Sigmoid colon (tissue), 4 donors: ENCODE data around the gene LRCH4.

ENCODE experiments used
- EP300 ChIP-seq, 4 donors: sonication (generic); formaldehyde crosslinking; IDR thresholded peaks; one replicate each; pipeline ENCODE4 v1.6.1; 2017; ENCODE audit warnings: antibody characterized with exemption in 4 of 4
- POLR2A ChIP-seq, 2 donors: fragments of 450-650 bp; IDR thresholded peaks; one replicate each; pipeline ENCODE4 v1.6.1; 2016; ENCODE audit warnings: antibody characterized with exemption in 2 of 2, mild to moderate bottlenecking in 2 of 2, moderate library complexity in 2 of 2
- POLR2AphosphoS5 ChIP-seq, 4 donors: sonication (generic); formaldehyde crosslinking; IDR thresholded peaks; one replicate each; pipeline ENCODE4 v1.6.1; 2017; ENCODE audit warnings: antibody characterized with exemption in 4 of 4
- TF ChIP-seq, protein P1 (sequence below), 4 experiments: fragments of 450-650 bp in 3 of 4; fragments of 200-600 bp in 1 of 4; IDR thresholded peaks; one replicate each; pipeline ENCODE4 v1.5.1; 2016 to 2019; ENCODE audit warnings: antibody characterized with exemption in 4 of 4, mild to moderate bottlenecking in 3 of 4, moderate library complexity in 2 of 4

DNA sequence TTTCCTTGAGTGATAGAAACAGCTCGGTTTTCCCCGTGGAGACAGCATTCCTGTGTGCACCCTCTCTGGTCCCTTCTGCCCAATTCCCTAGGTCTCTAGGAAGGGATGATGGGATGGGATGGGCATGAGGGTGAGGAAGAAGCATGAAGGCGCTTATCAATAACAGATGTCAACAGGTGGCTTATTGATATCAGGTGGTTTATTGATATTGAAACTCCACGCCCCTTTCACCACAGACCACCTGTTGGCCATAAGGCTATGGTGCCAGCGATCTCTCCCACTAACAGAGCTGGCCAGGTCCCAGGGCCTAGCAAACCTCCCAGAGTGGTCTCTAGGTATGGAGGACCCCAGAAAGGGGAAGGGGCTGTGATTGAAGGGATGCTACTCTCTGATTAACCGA is 34.3 kb upstream of the LRCH4 start:
- TF ChIP-seq, protein P1, sequence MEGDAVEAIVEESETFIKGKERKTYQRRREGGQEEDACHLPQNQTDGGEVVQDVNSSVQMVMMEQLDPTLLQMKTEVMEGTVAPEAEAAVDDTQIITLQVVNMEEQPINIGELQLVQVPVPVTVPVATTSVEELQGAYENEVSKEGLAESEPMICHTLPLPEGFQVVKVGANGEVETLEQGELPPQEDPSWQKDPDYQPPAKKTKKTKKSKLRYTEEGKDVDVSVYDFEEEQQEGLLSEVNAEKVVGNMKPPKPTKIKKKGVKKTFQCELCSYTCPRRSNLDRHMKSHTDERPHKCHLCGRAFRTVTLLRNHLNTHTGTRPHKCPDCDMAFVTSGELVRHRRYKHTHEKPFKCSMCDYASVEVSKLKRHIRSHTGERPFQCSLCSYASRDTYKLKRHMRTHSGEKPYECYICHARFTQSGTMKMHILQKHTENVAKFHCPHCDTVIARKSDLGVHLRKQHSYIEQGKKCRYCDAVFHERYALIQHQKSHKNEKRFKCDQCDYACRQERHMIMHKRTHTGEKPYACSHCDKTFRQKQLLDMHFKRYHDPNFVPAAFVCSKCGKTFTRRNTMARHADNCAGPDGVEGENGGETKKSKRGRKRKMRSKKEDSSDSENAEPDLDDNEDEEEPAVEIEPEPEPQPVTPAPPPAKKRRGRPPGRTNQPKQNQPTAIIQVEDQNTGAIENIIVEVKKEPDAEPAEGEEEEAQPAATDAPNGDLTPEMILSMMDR (IDR thresholded peaks at IDR 0.05) = no peak
- TF ChIP-seq POLR2AphosphoS5 (IDR thresholded peaks at IDR 0.05) (no peak), EP300 (IDR thresholded peaks at IDR 0.05) (no peak), POLR2A (IDR thresholded peaks at IDR 0.05) (no peak)
